NCI-H69 (cell line): ENCODE measurements around the gene R3HDM4.
"Not testable (repeated sequence)": the region's sequence is repeated elsewhere in the genome, so short reads cannot be mapped to it uniquely, and the experiment has no call there.

Experiments used
- DNase-seq: peaks from one replicate; lab custom pipeline; 2025; lab: John Stamatoyannopoulos, UW

R3HDM4 gene

GRCh38 chr19:858284-858683, 54.7 kb downstream of the R3HDM4 start:
- DNase-seq = no peak

GRCh38 chr19:855566-856120, 57.4 kb downstream of the R3HDM4 start:
- DNase-seq = no peak

- DNase-seq = no peak
Observed at GRCh38 chr19:855142-855541, 57.9 kb downstream of the R3HDM4 start.

GRCh38 chr19:854549-854948, 58.5 kb downstream of the R3HDM4 start:
- DNase-seq = no peak

GRCh38 chr19:853614-854220, 59.3 kb downstream of the R3HDM4 start:
- DNase-seq = not testable (repeated sequence)

- no peak for DNase-seq
Observed at GRCh38 chr19:853014-853585, 59.9 kb downstream of the R3HDM4 start.

GRCh38 chr19:852136-853013, 60.6 kb downstream of the R3HDM4 start, which contains the start of gene ELANE:
TSS of gene ELANE (plus strand) at chr19:852303. CDS start at chr19:852329, 26 bp downstream.
- no peak for DNase-seq

GRCh38 chr19:850979-851335, 62.1 kb downstream of the R3HDM4 start:
- no peak for DNase-seq

- DNase-seq = peak; percentile 85
Observed at GRCh38 chr19:850221-850978, 62.6 kb downstream of the R3HDM4 start.

- DNase-seq = not testable (repeated sequence)
Observed at GRCh38 chr19:849195-849594, 63.8 kb downstream of the R3HDM4 start.

GRCh38 chr19:848386-848921, 64.6 kb downstream of the R3HDM4 start:
- DNase-seq = no peak
